ENCODE measurements around the gene RXRA. TPM values are rescaled to one million over a fixed set of nuclear protein-coding genes. Genes with fewer than 3 reads are reported as not detected.

The RXRA gene
- total and polyA plus RNA-seq, 2 donors (not counting 3 experiments of a cell fraction or from before 2014, with no cell fraction given): 15.4 to 37.4 TPM

- FAIRE-seq: no peak
- CTCF ChIA-PET: no interaction called here
These were observed 99.6 kb downstream of the RXRA start for GRCh38 chr9:134425812-134426211.

More at GRCh38 chr9:134425812-134426211, 99.6 kb downstream of the RXRA start:
- no peaks in the 10 kb centered on the region for H3K79me2 ChIP-seq (ENCODE audit: control insufficient read depth, insufficient read depth, low read length)
- H3K4me2 ChIP-seq (ENCODE audit: insufficient read depth, low read length): no peak overlapping the region
- no peak overlapping the region for H3K4me3 ChIP-seq (replicated peaks in 1 of 3; ENCODE audit: insufficient read depth in 1 of 3, low read depth in 1 of 3, low read length in 3 of 3)
- H4K20me1 ChIP-seq (replicated peaks; ENCODE audit: control insufficient read depth, extremely low read depth, insufficient read depth, low read length): no peaks in the 10 kb centered on the region
- peaks cover 0 to 18% of the 10 kb centered on the region in 2 experiments for H3K36me3 ChIP-seq (ENCODE audit: control insufficient read depth in 2 of 2, extremely low read depth in 1 of 2, insufficient read depth in 2 of 2, low read length in 2 of 2)
- no TSS peak for BruUV-seq (replicated peaks)
- TF ChIP-seq POLR2A (IDR thresholded peaks at IDR 0.05; ENCODE audit: low read depth, low read length) (no peak), CTCF (IDR thresholded peaks at IDR 0.05; ENCODE audit: extremely low read depth in 1 of 2, insufficient read depth in 1 of 2, low read depth in 1 of 2, low read length in 2 of 2) (no peak), FOS (IDR thresholded peaks at IDR 0.05; ENCODE audit: borderline replicate concordance, insufficient read depth, low read length) (no peak), EZH2 (IDR thresholded peaks at IDR 0.05; ENCODE audit: borderline replicate concordance, low read depth, low read length, severe bottlenecking) (no peak), MYC (IDR thresholded peaks at IDR 0.05; ENCODE audit: low read depth, low read length) (no peak), MAX (IDR thresholded peaks at IDR 0.05; ENCODE audit: insufficient read depth, insufficient read length) (no peak), GATA2 (IDR thresholded peaks at IDR 0.05; ENCODE audit: insufficient read depth, insufficient read length, low read depth, low read length) (no peak), JUN (IDR thresholded peaks at IDR 0.05; ENCODE audit: borderline replicate concordance, insufficient read depth, insufficient read length, low read depth) (no peak), POLR2AphosphoS5 (IDR thresholded peaks at IDR 0.05; ENCODE audit: insufficient read depth, low read depth, low read length) (no peak)
- intact Hi-C loops (cut with micrococcal nuclease) (no loop called here), dilution Hi-C loops (cut with MboI; ENCODE audit: extremely low pct_ligation_motif_present, low sequenced_read_pairs) (no loop called here)
- H2AFZ ChIP-seq (ENCODE audit: low read depth, low read length): no peak overlapping the region
- POLR2A ChIA-PET: no interaction called here
- H3K9me3 ChIP-seq (replicated peaks; ENCODE audit: control insufficient read depth, insufficient read depth, low read length): no peaks in the 10 kb centered on the region
- H3K9ac ChIP-seq (replicated peaks; ENCODE audit: extremely low read depth, insufficient read depth, low read length): no peak overlapping the region
- DNase-seq (ENCODE audit: low read depth, low spot score): no peak
- no peak overlapping the region for H3K27ac ChIP-seq (ENCODE audit: insufficient read depth, low read depth, low read length)
- no peaks in the 10 kb centered on the region for H3K9me1 ChIP-seq (replicated peaks; ENCODE audit: control insufficient read depth, extremely low read depth, insufficient read depth, low read length)
- H3K27me3 ChIP-seq (ENCODE audit: control insufficient read depth in 2 of 2, insufficient read depth in 2 of 2, low read length in 2 of 2): no peaks in the 10 kb centered on the region
- H3K4me1 ChIP-seq (ENCODE audit: control insufficient read depth, extremely low read depth, insufficient read depth, low read length): no peaks in the 10 kb centered on the region

All from endothelial cell of umbilical vein (primary cell).